T1000 (cell line): ENCODE results near the gene SIK3.
"Not testable (repeated sequence)": the region's sequence is repeated elsewhere in the genome, so short reads cannot be mapped to it uniquely, and the experiment has no call there.

Experiments
- DNase-seq: peaks from one replicate; lab custom pipeline; 2025; ENCODE audit warnings: mixed read lengths; lab: John Stamatoyannopoulos, UW

SIK3 gene

DNA sequence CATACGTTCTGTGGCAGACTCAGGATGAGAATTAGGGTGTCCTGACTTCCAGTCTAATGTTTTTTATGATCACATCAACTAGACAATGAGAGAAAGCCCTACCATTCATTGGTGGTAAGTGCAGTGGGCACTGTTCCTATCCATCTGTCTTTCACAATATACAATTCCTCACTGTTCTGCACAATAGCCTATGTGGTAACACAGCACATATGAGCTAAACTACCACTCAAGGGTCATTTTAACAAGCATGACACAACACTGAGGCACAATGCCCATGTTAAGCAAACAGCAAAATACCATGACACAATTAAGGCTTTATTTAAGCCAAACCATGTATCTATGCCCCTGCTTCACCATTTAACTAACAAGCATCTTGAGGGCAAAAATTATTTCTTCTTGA, 52.3 kb downstream of the SIK3 start:
- no peak for DNase-seq

DNA sequence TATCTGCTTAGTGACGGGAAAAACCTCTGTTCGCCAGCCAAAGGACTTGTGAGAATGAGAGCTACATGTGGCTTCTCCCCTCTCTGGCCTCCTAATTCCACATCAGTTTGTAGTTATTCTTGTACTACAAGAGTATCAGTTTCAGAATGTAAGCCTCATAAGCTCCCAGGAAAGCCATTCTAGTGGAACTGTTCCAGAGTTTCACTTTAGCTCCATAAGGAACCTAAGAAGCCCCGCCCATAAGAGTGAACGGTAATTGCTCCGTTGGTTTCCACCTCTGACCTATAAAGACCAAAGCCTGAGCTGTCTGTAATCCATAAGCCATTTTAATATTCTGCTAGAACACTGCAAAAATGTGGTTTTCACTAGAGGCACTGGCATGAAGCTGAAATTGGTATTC, 53.0 kb downstream of the SIK3 start:
- DNase-seq, result no peak

DNA sequence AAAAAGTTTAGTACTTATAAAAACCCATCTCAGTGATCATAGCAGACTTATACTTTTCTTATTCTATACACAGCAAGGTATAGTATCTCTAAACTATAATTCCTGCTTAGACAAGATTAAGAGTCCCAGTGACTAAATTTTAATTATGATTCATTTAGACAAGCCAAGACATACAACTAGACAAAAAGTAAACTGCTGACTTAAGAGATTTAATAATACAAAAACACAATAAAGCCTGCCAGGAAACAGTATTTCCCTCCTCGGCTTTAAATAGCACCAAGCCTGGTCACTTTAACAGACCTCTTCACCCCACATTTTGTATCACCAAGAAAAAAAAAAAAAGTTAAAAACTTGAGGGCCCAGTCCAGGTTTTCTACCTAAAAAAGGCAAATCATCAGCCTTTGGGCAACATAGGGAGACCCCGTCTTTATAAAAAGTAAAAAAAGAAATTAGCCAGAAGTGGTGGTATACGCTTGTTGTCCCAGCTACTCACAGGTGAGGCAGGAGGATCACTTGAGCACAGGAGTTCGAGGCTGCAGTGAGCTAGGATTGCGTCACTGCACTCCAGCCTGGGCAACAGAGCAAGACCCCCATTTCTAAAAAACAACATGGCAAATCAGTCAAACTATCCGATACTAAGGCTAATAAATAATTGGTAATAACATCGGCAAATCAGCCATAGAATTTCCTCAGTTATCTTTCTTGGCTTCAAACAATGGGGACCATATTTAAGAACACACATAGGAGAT, 53.8 kb downstream of the SIK3 start:
- no peak for DNase-seq

DNA sequence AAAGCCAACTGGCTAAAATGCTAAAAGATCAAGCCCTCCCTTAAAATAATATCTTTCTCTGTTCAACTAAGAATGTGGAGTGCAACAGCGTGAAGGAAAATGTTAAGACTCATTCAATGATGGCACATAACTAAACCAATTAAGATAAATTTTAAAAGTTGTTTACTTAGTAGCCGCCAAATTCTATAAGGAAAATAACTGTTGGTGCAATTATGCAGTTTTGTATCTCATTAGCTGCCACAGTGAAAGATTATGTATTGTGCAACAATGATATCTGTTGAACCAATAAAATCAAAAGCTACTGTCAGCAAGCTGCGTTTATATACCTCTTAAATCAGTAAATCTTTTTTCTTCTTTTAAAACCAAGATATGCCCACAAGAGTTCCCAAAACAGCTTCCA, 55.5 kb downstream of the SIK3 start:
- no peak for DNase-seq

DNA sequence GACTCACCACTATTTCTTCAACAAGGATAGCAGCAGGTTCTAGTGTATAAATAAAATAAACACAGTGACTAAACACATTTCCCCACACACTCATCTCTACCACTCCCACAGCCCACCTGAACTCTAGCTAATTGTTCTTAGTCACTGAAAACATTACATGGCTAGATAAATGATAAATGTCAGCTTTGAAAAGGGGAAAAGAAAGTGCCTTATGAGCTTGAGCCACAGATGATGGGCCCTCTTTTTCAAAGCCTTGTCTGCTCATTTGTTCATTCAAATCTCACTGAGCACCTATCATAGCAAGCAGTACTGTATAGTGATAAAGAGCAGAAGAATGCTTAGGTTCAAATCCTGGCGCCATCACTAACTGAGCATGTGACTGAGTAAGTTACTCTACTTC, 58.3 kb downstream of the SIK3 start:
- no peak for DNase-seq

DNA sequence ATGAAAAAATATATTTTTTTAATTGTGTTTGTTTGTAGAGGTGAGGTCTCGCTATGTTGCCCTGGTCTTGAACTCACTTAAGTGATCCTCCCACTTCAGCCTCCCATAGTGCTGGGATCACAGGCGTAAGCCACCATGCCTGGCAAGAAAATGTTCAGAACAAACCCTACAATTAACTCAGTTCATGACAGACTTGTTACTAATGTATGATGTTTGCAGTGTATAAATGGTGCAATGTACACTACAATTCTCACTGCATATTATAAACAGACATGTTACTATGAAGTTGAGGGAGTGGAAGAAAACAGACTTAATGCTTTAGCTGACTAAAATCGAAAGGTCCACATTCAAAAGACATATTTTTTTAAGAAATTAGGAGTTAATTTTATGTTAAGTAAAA, 59.0 kb downstream of the SIK3 start:
- no peak for DNase-seq

DNA sequence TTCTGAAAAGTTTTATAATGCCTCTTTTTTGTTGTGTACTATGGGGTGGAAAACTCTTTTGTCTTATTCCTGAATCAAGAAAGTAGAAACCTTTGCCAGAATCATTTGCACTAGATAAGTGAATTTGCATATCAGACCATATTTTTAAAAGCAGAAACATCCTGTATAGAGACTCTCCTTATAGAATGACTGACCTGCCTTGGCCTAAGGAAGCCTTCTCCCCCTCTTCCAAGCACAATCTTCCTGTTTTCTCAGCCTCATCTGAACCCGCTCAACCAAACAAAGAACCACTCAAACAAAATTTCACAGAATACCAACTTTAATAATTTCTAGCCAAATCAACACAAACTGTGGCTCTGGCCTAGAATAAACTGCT, 60.3 kb downstream of the SIK3 start:
- DNase-seq, result no peak

DNA sequence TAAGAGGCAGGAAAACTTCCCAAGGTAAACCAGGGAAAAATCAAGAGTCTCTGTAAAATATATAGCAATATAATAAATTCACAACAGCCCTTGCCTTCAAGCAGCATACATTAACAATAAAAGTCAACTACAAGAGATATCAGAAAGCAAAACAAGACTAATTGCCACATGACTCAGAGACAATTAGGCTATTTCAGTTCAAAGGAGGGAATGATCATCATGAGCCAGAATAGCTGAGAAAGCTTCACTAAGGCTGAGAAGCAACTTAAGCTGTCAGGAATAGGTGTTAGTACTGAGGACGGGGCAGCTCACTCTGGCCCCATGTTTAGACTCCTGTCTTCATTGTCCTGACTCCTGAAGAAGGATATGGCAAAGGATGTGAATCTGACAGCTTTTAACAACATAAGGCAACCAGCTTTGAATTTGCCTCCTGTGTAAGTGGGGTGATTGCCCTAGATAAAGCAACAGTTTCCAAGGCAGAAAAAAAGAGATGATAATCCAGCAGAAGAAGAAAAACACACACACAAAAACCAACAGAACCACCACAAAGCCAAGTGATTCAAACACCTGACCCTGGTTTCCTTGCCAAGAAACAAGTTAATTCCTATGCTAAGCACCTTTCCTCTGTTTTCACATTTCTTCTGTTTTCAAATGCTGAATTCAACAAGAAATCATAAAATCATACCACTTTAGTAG, 60.8 kb downstream of the SIK3 start:
- no peak for DNase-seq

DNA sequence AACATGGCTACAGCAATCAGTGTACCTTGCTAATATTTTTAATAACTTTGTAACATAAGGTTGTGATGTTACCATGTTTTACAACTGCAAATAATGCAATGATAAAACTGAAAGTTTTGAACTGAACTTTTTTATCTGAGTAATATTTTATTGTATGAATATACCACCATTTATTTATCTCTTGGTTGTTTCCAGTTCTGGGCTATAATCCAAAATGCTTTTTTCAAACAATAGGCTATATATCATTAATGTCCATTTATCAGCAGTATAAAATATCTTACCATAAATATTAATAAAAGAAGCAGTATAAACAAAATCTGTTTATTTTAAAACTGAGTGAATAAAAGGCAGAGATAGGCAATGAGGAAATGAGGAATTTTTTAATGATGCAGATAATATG, 63.3 kb downstream of the SIK3 start:
- DNase-seq, result no peak

DNA sequence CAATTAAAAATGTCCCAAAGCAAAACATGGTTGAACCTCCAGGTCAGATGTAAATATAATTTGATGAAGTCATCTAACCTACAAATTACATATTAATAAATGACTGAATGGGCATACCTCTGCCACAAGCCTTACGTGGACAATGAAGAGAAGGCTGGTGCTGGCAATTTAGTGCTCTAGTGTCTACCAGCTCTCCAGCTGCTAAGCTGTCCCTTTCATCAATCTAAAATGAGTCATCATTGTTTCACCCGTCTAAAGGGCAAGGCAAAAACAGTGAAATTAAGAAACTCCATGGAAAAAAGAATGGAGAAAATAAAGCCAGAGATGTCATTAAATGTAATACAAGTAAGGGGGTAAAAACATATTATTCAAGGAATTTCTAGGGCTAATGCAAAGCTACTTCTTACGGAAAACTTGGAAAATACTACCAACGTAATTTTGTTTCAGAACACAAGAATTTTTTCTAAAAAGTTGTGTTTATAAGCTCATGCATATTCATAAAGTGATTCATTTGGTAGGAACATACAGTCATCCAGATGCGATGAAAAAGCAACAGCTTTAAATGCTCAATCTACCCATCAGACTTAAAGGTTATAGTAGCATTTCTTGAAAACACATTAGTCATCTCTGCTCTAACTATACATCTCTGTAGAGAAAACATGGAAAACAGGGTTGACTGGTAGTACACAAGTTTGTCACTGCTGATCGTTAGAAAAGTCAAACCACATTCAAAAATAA, 71.5 kb downstream of the SIK3 start:
- no peak for DNase-seq

DNA sequence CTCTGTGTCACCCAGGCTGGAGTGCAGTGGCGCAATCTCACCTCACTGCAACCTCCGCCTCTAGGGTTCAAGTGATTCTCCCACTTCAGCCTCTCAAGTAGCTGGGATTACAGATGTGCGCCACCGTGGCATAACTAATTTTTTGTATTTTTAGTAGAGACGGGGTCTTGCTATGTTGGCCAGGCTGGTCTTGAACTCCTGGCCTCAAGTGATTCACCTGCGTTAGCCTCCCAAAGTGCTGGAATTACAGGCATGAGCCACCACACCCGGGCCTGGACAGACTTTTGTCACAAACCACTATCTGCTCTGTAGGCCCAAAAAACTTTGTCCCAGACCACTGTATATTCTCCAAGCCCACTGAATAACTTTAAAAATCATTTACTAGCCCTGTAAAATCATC, 74.5 kb downstream of the SIK3 start:
- not testable (repeated sequence) for DNase-seq

DNA sequence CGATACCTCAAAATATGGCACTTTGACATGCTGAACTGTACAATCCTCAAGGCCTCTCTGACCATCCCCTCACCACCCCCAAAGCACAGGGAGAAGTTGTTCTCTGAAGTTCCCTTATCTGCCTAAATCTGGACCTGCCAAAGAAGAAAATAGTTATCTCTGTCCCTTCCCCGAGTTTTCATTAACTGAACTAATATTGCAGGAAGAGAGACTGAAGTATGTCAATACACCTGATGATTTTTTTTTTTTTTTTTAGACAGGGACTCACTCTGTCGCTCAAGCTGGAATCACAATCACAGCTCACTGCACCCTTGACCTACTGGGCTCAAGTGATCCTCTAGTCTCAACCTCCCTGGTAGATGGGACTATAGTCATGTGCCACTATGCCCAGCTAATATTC, 75.0 kb downstream of the SIK3 start:
- no peak for DNase-seq

DNA sequence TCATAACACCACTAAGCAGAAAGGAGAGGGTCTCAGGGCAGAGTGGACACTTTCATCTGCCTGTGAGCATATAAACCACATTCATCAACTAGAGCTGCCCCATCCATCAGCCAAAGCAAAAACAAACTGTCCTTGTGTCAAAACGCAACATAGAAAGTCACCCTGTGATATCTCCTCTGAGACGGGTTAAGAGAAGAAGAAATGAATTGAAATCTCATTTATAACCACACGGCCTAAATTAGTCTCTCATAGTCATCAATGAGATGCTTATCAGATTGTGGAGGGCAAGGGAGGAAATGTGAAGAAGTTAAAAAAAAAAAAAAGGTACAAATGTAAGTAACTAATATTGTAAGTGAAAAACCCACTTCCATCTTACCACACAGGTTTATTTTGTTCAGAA, 75.7 kb downstream of the SIK3 start:
- DNase-seq, result no peak

DNA sequence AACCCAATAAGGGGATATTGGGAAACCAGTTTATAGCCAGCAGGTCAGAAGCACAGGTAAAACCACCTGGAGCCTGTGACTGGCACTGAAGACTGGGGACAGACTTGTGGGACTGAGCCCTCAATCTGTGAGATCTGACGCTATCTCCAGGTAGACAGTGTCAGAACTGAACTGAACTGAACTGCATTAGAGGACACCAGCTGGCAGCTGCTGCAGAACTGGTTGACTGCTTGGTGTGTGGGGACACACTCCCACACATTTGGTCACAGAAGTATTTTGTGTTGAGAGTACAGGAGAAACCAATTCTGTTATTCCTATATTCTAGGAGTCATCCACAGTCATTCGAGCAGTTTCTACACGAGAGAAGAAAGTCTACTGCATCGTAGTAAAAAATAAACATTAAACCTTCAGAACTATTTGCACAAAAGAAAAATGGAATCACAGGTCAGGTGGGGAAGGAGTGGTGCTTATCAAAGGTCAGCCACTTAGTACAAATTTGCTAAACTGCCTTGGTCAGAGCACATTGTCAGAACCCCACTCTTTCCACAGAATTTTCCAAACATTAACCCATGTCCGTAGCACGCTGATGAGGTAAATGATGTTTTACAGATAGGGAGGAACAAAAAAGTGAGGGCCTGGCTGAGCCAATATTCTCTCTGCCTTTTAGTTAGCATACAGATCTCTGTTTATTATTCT, 77.2 kb downstream of the SIK3 start:
- no peak for DNase-seq

DNA sequence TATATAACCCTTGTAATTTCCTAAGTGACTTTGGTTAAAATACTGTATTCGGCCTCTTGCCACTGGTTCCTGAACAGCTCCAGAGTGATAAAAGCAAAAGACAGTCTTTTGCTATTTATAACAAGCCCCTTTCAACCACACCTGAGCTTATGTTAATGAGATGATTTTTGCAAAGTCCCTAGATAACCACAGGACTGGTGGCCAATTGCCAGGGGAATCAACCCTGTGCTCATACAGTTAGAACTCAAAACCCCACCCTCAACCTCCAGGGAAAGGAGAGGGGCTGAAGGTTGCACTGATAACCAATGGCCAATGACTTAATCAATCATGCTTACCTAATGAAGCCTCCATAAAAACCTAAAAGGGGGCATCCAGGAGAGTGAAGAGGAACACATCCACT, 77.9 kb downstream of the SIK3 start:
- no peak for DNase-seq

DNA sequence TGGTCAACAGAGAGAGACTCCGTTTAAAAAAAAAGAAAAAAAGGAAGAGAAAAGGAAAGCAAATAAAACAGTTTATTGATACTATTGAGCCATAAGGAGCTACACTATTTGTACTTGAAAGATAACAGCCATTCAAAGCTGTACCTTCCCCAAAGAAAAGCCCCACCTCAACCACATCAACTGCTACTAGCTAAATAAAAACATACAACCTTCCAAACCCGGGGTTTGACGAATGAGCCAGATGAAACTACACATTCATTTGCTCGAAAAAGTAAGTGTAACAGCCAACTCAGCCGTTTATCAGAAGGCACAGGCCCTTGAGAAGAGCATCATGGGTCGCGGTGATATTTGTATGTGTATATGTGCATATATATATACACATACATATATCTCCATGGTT, 78.4 kb downstream of the SIK3 start:
- no peak for DNase-seq

DNA sequence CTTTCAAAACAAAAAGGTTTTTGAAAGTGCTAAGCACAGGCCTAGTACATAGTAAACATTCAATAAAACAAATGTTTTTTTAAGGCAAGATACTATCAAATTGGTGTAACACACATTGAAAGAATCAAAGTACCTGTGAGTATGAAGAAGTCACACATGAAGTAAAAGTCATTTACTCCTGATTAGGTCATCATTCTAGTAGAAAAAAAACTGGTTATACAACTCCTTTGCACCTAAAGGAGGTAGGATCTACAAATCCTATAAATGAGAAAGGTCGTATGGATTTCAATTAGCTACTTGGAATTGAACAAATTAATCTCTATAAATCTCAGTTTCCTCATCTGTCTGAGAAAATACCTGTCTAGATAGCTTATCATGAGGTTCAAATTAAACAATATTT, 80.8 kb downstream of the SIK3 start:
- DNase-seq, result no peak

DNA sequence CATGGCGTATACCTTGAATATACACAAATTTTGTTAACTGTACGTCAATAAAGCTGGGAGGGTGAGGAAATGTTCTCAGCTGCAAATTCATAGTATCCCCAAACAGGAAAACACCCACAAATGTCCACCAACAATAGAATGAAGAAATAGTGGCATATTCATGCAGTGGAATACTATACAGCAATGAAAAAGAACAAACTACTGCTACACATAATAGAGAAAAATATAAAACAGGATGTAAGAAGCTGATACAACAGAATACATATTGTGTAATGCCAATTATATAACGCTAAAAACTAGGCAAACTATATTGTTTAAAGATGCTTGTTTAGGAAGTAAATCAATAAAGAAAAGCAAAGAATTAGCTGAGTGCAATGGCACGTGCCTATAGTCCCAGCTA, 81.5 kb downstream of the SIK3 start:
- DNase-seq, result no peak

DNA sequence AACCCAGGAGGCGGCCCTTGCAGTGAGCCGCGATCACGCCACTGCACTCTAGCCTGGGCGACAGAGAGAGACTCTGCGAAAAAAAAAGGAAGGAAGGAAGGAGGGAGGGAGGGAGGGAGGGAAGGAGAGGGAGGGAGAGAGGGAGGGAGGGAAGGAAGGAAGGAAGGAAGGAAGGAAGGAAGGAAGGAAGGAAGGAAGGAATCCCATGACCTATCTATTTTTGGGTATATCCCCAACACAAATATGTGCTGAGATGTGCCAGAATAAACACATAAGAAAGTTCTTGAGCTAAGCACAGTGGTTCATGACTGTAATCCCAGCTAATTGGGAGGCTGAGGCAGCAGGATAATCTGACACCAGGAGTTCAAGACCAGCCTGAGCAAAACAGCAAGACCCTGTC, 82.0 kb downstream of the SIK3 start:
- DNase-seq, result no peak

DNA sequence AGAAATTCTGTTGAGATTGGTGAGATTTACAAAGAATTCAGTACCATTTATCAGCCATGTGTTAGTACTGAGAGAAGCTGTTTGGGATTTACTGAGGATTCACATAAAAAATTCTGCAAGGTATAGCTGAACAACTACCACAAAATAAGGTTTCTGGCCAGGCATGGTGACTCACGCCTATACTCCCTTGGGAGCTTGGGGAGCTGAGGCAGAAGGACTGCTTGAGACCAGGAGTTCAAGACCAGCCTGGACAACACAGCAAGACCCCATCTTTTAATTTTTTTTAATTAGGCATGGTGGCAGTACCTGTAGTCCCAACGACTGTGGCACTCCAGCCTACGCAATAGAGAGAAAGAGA, 86.7 kb downstream of the SIK3 start:
- DNase-seq, result peak; percentile 14

DNA sequence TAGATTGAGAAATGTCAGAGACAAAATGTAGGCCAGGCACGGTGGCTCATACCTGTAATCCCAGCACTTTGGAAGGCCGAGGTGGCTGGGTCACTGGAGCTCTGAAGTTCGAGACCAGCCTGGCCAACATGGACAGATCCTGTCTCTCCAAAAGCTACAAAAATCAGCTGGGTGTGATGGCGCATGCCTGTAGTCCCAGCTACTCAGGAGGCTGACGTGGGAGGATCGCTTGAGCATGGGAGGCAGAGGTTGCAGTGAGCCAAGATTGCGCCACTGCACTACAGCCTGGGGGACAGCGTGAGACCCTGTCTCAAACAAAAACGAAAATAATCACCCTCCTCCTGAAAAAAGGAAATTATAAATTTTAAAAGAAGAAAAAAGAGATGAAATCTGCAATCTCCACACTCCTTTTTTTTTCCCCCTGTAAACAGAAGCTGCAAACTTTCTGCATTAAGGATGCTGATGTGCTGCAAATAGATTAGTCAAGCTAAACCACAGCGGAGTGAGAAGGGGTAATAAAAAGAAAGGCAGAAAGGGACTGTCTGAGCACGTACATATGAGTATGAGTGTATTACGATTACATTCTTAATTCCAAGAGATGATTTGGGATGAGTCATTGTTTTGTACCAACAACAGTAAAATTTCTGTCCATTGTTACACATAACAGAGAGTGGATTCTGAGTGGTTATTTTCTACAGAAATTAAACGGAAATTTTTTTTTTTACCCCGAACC, 87.3 kb downstream of the SIK3 start:
- peak; percentile 4 for DNase-seq
